HepG2 (cell line): ENCODE results near the gene COMMD3. TPM values are rescaled to one million over a fixed set of nuclear protein-coding genes. Genes with fewer than 3 reads are reported as not detected.
A peak's percentile ranks its signal among the peaks of the same experiment; 100 is the strongest.

Source experiments
- CEBPG ChIP-seq: IDR thresholded peaks from 2 replicates; pipeline ENCODE4 v1.6.1; 2016
- CHD4 ChIP-seq: fragments of 200-600 bp; sonication (generic); IDR thresholded peaks from 2 replicates; pipeline ENCODE4 v1.7.0; 2017; ENCODE audit warnings: mild to moderate bottlenecking, low read length, borderline replicate concordance
- KDM2A ChIP-seq: sonication (generic); formaldehyde crosslinking; IDR thresholded peaks from 2 replicates; pipeline ENCODE4 v1.4.0; 2020; ENCODE audit warnings: low read depth, missing genetic modification reagents, borderline replicate concordance
- KDM5B ChIP-seq: sonication (generic); formaldehyde crosslinking; IDR thresholded peaks from 2 replicates; pipeline ENCODE4 v1.4.0; 2020; ENCODE audit warnings: missing genetic modification reagents, mild to moderate bottlenecking, borderline replicate concordance
- KMT2A ChIP-seq: sonication (generic); formaldehyde crosslinking; IDR thresholded peaks from 2 replicates; pipeline ENCODE4 v1.4.0; 2020; ENCODE audit warnings: missing genetic modification reagents
- MAX ChIP-seq: IDR thresholded peaks from 2 replicates; pipeline ENCODE4 v1.6.1; 2012; ENCODE audit warnings: inconsistent platforms
- NR2C2 ChIP-seq: sonication (generic); formaldehyde crosslinking; IDR thresholded peaks from 2 replicates; pipeline ENCODE4 v1.4.0; 2020; ENCODE audit warnings: missing genetic modification reagents, mild to moderate bottlenecking, moderate library complexity, borderline replicate concordance
- POLR2A ChIP-seq, 2 experiments: IDR thresholded peaks; 2 replicates each; pipeline ENCODE4 v1.6.1; 2011; ENCODE audit warnings: low read depth in 2 of 2, low read length in 2 of 2, mild to moderate bottlenecking in 1 of 2, moderate library complexity in 1 of 2; ENCODE audit not compliant: insufficient read depth in 1 of 2
- SALL1 ChIP-seq: sonication (generic); formaldehyde crosslinking; IDR thresholded peaks from 2 replicates; pipeline ENCODE4 v1.8.0; 2022; ENCODE audit warnings: mild to moderate bottlenecking, missing genetic modification reagents
- SP4 ChIP-seq: sonication (generic); formaldehyde crosslinking; IDR thresholded peaks from 2 replicates; pipeline ENCODE4 v1.8.1; 2023; ENCODE audit warnings: mild to moderate bottlenecking, missing genetic modification reagents
- TFDP1 ChIP-seq: IDR thresholded peaks from 2 replicates; pipeline ENCODE4 v1.6.1; 2016; ENCODE audit warnings: missing compliant biosample characterization, missing genetic modification reagents, borderline replicate concordance
- TFDP2 ChIP-seq: sonication (generic); formaldehyde crosslinking; IDR thresholded peaks from 2 replicates; pipeline ENCODE4 v1.4.0; 2020; ENCODE audit warnings: missing genetic modification reagents
- ZBTB33 ChIP-seq: sonication (generic); formaldehyde crosslinking; IDR thresholded peaks from 2 replicates; pipeline ENCODE4 v1.4.0; 2020; ENCODE audit warnings: missing genetic modification reagents
- ZNF260 ChIP-seq: sonication (generic); formaldehyde crosslinking; IDR thresholded peaks from 2 replicates; pipeline ENCODE4 v1.4.0; 2020; ENCODE audit warnings: missing genetic modification reagents, low read depth, mild to moderate bottlenecking, borderline replicate concordance
- ZNF33B ChIP-seq: sonication (generic); formaldehyde crosslinking; IDR thresholded peaks from 2 replicates; pipeline ENCODE4 v1.5.1; 2020; ENCODE audit warnings: mild to moderate bottlenecking, missing genetic modification reagents
- ZNF547 ChIP-seq: sonication (generic); formaldehyde crosslinking; IDR thresholded peaks from 2 replicates; pipeline ENCODE4 v1.5.1; 2020; ENCODE audit warnings: mild to moderate bottlenecking, missing genetic modification reagents
- ZNF552 ChIP-seq: sonication (generic); formaldehyde crosslinking; IDR thresholded peaks from 2 replicates; pipeline ENCODE4 v1.9.0; 2022; ENCODE audit warnings: missing genetic modification reagents, mild to moderate bottlenecking, borderline replicate concordance
- ZSCAN21 ChIP-seq: sonication (generic); formaldehyde crosslinking; IDR thresholded peaks from 2 replicates; pipeline ENCODE4 v1.8.0; 2022; ENCODE audit warnings: mild to moderate bottlenecking, missing genetic modification reagents, moderate library complexity, borderline replicate concordance
- polyA plus RNA-seq, 8 experiments: library from polyadenylated mRNA; depleted of rRNA in 3 of 8; stranded (reverse) in 7 of 8; unstranded in 1 of 8; fragments of >200 nt; fragmentation: Illumina TruSeq in 4 of 8; extraction: Trizol in 4 of 8; gene quantifications; 2 replicates each; pipeline versions ENCODE4 v1.2.1 to v1.2.3, GENCODE V29; 2011 to 2016; ENCODE audit warnings: low read depth in 4 of 8, missing spikeins in 1 of 8, mixed read lengths in 1 of 8; ENCODE audit not compliant: insufficient read depth in 1 of 8
- total RNA-seq, 5 experiments: library from RNA; depleted of rRNA; stranded (reverse); fragments of >200 nt; fragmentation: Illumina TruSeq; extraction: Trizol; gene quantifications; 2 replicates each; pipeline ENCODE4 v1.2.3, GENCODE V29; 2016; ENCODE audit warnings: low read depth in 1 of 5
- TF ChIP-seq, protein P1 (sequence below): sonication (generic); formaldehyde crosslinking; IDR thresholded peaks from 2 replicates; pipeline ENCODE4 v1.4.0; 2020; ENCODE audit warnings: missing genetic modification reagents, borderline replicate concordance
- TF ChIP-seq, protein P2 (sequence below): IDR thresholded peaks from 2 replicates; pipeline ENCODE4 v1.6.1; 2016; ENCODE audit warnings: missing compliant biosample characterization, missing genetic modification reagents, borderline replicate concordance

COMMD3 gene
- total and polyA plus RNA-seq, 2 of the 13 experiments (the other 11 are each of a cell fraction or from before 2014, with no cell fraction given), result 38.7 to 54.4 TPM

DNA sequence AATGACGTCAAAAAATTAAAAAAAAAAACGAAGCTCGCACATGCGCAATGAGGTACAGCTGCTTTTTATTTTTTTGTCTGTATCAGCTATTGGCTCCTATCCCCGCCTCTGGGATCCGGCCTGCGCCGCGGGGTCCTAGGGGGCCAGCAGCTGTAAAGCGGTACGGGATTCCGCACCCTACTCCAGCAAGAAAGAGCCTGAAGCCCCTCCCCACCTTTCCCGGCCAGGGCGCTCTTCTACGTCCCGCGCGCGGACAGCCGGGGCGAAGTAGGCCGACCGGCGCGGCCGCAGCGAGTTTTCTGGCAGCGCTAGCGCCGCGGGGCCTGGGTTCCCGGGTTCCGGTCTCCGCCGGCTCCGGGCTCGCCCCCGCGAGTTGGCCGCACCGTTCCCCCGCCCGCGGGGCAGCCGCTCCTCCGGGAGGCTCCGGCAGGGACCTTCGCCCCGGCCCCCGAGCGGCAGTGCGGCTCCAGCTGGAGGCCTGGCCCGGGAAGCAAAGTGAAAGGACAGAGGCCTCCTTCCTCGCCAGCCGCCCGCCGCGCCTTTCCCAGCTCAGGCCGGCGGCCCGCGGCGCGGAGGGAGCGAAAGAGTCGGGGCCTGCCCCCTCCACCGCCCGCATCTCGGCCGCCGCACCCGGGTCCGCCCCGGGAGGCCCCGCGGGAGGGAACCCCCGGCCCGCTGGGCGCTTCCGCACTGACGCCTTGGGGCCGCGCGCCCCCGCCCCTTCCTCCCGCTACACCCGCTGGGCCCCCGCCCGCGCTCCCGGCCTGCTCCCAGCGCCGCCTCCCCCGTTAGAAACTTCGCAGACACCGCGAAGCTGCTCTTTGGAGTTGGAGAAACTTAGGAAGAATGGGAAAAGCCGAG lies 24.4 kb downstream of the COMMD3 start (continued):
- TF ChIP-seq, protein P1, sequence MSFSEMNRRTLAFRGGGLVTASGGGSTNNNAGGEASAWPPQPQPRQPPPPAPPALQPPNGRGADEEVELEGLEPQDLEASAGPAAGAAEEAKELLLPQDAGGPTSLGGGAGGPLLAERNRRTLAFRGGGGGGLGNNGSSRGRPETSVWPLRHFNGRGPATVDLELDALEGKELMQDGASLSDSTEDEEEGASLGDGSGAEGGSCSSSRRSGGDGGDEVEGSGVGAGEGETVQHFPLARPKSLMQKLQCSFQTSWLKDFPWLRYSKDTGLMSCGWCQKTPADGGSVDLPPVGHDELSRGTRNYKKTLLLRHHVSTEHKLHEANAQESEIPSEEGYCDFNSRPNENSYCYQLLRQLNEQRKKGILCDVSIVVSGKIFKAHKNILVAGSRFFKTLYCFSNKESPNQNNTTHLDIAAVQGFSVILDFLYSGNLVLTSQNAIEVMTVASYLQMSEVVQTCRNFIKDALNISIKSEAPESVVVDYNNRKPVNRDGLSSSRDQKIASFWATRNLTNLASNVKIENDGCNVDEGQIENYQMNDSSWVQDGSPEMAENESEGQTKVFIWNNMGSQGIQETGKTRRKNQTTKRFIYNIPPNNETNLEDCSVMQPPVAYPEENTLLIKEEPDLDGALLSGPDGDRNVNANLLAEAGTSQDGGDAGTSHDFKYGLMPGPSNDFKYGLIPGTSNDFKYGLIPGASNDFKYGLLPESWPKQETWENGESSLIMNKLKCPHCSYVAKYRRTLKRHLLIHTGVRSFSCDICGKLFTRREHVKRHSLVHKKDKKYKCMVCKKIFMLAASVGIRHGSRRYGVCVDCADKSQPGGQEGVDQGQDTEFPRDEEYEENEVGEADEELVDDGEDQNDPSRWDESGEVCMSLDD (CRISPR knock-in tag), result peak; percentile 52; the same call in 1 of the 2 replicates
- TF ChIP-seq KDM2A (CRISPR knock-in tag) (peak; percentile 40), POLR2A (IDR thresholded peaks at IDR 0.05; ENCODE audit: insufficient read depth in 1 of 2, low read depth in 2 of 2, low read length in 2 of 2) (peak in 1 of 2 experiments; percentile 45; a peak in 3 of 4 replicates), ZNF260 (CRISPR knock-in tag) (no peak), KMT2A (CRISPR knock-in tag) (peak; percentile 35; the same call in 1 of the 2 replicates), TFDP2 (CRISPR knock-in tag) (peak; percentile 11; the same call in 1 of the 2 replicates), ZNF547 (CRISPR knock-in tag) (peak; percentile 60), CHD4 (no peak), CEBPG (CRISPR knock-in tag) (no peak), SALL1 (peak; percentile 39; the same call in 1 of the 2 replicates), ZSCAN21 (peak; percentile 41), MAX (peak; percentile 49), SP4 (CRISPR knock-in tag) (no peak), KDM5B (CRISPR knock-in tag) (peak; percentile 45; the same call in 1 of the 2 replicates), ZBTB33 (CRISPR knock-in tag) (no peak), NR2C2 (0 out of 2 replicates have a peak, but pooled peaks have one; percentile 42), ZNF552 (CRISPR knock-in tag) (no peak), TFDP1 (CRISPR knock-in tag) (no peak; the same call in 1 of the 2 replicates), ZNF33B (CRISPR knock-in tag) (peak; percentile 21; the same call in 1 of the 2 replicates)
- TF ChIP-seq, protein P2, sequence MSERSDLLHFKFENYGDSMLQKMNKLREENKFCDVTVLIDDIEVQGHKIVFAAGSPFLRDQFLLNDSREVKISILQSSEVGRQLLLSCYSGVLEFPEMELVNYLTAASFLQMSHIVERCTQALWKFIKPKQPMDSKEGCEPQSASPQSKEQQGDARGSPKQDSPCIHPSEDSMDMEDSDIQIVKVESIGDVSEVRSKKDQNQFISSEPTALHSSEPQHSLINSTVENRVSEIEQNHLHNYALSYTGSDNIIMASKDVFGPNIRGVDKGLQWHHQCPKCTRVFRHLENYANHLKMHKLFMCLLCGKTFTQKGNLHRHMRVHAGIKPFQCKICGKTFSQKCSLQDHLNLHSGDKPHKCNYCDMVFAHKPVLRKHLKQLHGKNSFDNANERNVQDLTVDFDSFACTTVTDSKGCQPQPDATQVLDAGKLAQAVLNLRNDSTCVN (CRISPR knock-in tag), result peak; percentile 44; the same call in 1 of the 2 replicates
